ENCODE results near the gene THSD4. TPM values are rescaled to one million over a fixed set of nuclear protein-coding genes. Genes with fewer than 3 reads are reported as not detected.
A peak's percentile ranks its signal among the peaks of the same experiment; 100 is the strongest.

THSD4 gene
- polyA plus RNA-seq, 1 donor (not counting 4 experiments of a cell fraction or from before 2014, with no cell fraction given), result 24.5 TPM

- peaks cover 10% of the 10 kb centered on the region for H3K4me1 ChIP-seq (ENCODE audit: control insufficient read depth, extremely low read depth, insufficient read depth, low read length)
- H3K27me3 ChIP-seq (ENCODE audit: control insufficient read depth, extremely low read depth, insufficient read depth, low read length), result no peaks in the 10 kb centered on the region
- H3K4me2 ChIP-seq (ENCODE audit: control insufficient read depth, extremely low read depth, insufficient read depth, low read depth, low read length), result no peak overlapping the region
- no peak overlapping the region for H2AFZ ChIP-seq (ENCODE audit: control insufficient read depth, low read length)
- FAIRE-seq, result no peak
- H3K27ac ChIP-seq (ENCODE audit: control insufficient read depth, insufficient read depth, low read length), result no peak overlapping the region
- no peak for DNase-seq (ENCODE audit: low read depth, low spot score)
- dilution Hi-C loops (cut with MboI; ENCODE audit: extremely low pct_ligation_motif_present, low sequenced_read_pairs), result no loop called here
- no peak overlapping the region for H3K4me3 ChIP-seq (ENCODE audit: control insufficient read depth in 2 of 3, extremely low read depth in 1 of 3, insufficient read depth in 2 of 3, low read depth in 1 of 3, low read length in 3 of 3)
- H3K36me3 ChIP-seq (ENCODE audit: control insufficient read depth in 2 of 2, extremely low read depth in 1 of 2, insufficient read depth in 2 of 2, low read length in 2 of 2), result peaks cover 5% of the 10 kb centered on the region in 2 experiments
- no peaks in the 10 kb centered on the region for H3K79me2 ChIP-seq (ENCODE audit: control insufficient read depth, insufficient read depth, low read length)
- no peaks in the 10 kb centered on the region for H3K9me1 ChIP-seq (ENCODE audit: control insufficient read depth, extremely low read depth, insufficient read depth, low read length)
- no peak overlapping the region for H3K9ac ChIP-seq (ENCODE audit: control insufficient read depth, extremely low read depth, insufficient read depth, low read length)
- H4K20me1 ChIP-seq (ENCODE audit: control insufficient read depth, extremely low read depth, insufficient read depth, low read length), result no peaks in the 10 kb centered on the region
- no peaks in the 10 kb centered on the region for H3K9me3 ChIP-seq (ENCODE audit: control insufficient read depth, low read depth, low read length)
- TF ChIP-seq EZH2 (IDR thresholded peaks at IDR 0.05; ENCODE audit: low read length), result no peak
- TF ChIP-seq CTCF (optimal IDR thresholded peaks at IDR 0.05 in 1 of 3, IDR thresholded peaks at IDR 0.05 in 1 of 3, conservative IDR thresholded peaks at IDR 0.05 in 1 of 3; ENCODE audit: extremely low read depth in 1 of 3, insufficient read depth in 2 of 3, low read length in 3 of 3), result no peak
Measured at GRCh38 chr15:71323584-71323983, 208.3 kb downstream of the THSD4 start.

GRCh38 chr15:71325481-71325880 lies 210.2 kb downstream of the THSD4 start:
- H3K9ac ChIP-seq (ENCODE audit: control insufficient read depth, extremely low read depth, insufficient read depth, low read length), result no peak overlapping the region
- TF ChIP-seq CTCF (optimal IDR thresholded peaks at IDR 0.05 in 1 of 3, IDR thresholded peaks at IDR 0.05 in 1 of 3, conservative IDR thresholded peaks at IDR 0.05 in 1 of 3; ENCODE audit: extremely low read depth in 1 of 3, insufficient read depth in 2 of 3, low read length in 3 of 3), result no peak
- no peak for TF ChIP-seq EZH2 (IDR thresholded peaks at IDR 0.05; ENCODE audit: low read length)
- H3K4me1 ChIP-seq (ENCODE audit: control insufficient read depth, extremely low read depth, insufficient read depth, low read length), result peaks cover 18% of the 10 kb centered on the region
- H3K27me3 ChIP-seq (ENCODE audit: control insufficient read depth, extremely low read depth, insufficient read depth, low read length), result no peaks in the 10 kb centered on the region
- no peaks in the 10 kb centered on the region for H3K9me1 ChIP-seq (ENCODE audit: control insufficient read depth, extremely low read depth, insufficient read depth, low read length)
- dilution Hi-C loops (cut with MboI; ENCODE audit: extremely low pct_ligation_motif_present, low sequenced_read_pairs), result no loop called here
- H2AFZ ChIP-seq (ENCODE audit: control insufficient read depth, low read length), result no peak overlapping the region
- DNase-seq (ENCODE audit: low read depth, low spot score) (no peak), FAIRE-seq (peak; percentile 20)
- H3K27ac ChIP-seq (ENCODE audit: control insufficient read depth, insufficient read depth, low read length), result no peak overlapping the region
- no peak overlapping the region for H3K4me2 ChIP-seq (ENCODE audit: control insufficient read depth, extremely low read depth, insufficient read depth, low read depth, low read length)
- H3K36me3 ChIP-seq (ENCODE audit: control insufficient read depth in 2 of 2, extremely low read depth in 1 of 2, insufficient read depth in 2 of 2, low read length in 2 of 2), result peaks cover 1 to 3% of the 10 kb centered on the region in 2 experiments
- no peaks in the 10 kb centered on the region for H4K20me1 ChIP-seq (ENCODE audit: control insufficient read depth, extremely low read depth, insufficient read depth, low read length)
- no peaks in the 10 kb centered on the region for H3K9me3 ChIP-seq (ENCODE audit: control insufficient read depth, low read depth, low read length)
- H3K79me2 ChIP-seq (ENCODE audit: control insufficient read depth, insufficient read depth, low read length), result no peaks in the 10 kb centered on the region
- H3K4me3 ChIP-seq (ENCODE audit: control insufficient read depth in 2 of 3, extremely low read depth in 1 of 3, insufficient read depth in 2 of 3, low read depth in 1 of 3, low read length in 3 of 3), result no peak overlapping the region
